ENCODE data around the gene KCNT1. TPM values are rescaled to one million over a fixed set of nuclear protein-coding genes. Genes with fewer than 3 reads are reported as not detected.
"Not testable (repeated sequence)": the region's sequence is repeated elsewhere in the genome, so short reads cannot be mapped to it uniquely, and the experiment has no call there.

KCNT1 gene
- total RNA-seq, 2 experiments from 2014 or later: not detected

GRCh38 chr9:135666534-135667462 lies 35.2 kb upstream of the KCNT1 start:
- no peak for DNase-seq
- CTCF ChIA-PET: no interaction called here
- Mint-ChIP-seq H3K27ac (no peak overlapping the region), H3K36me3 (ENCODE audit: low read depth) (no peaks in the 10 kb centered on the region), H3K27me3 (ENCODE audit: low read depth) (peaks cover 2% of the 10 kb centered on the region), H3K9me3 (peaks cover 3% of the 10 kb centered on the region), H3K4me1 (ENCODE audit: low read depth) (no peaks in the 10 kb centered on the region), H3K4me3 (no peak overlapping the region)
- intact Hi-C loops (cut with micrococcal nuclease): no loop called here

GRCh38 chr9:135667463-135668001 lies 34.5 kb upstream of the KCNT1 start:
- H3K27ac Mint-ChIP-seq: no peak overlapping the region

GRCh38 chr9:135669018-135669417 lies 33.0 kb upstream of the KCNT1 start:
- H3K4me3 Mint-ChIP-seq; H3K4me1 Mint-ChIP-seq (ENCODE audit: low read depth); H3K27me3 Mint-ChIP-seq (ENCODE audit: low read depth); intact Hi-C loops (cut with micrococcal nuclease); H3K27ac Mint-ChIP-seq; H3K36me3 Mint-ChIP-seq (ENCODE audit: low read depth); H3K9me3 Mint-ChIP-seq; CTCF ChIA-PET: not testable (repeated sequence)
- peak; percentile 1 for DNase-seq

More at GRCh38 chr9:135667463-135668001, 34.5 kb upstream of the KCNT1 start:
- DNase-seq: no peak
- intact Hi-C loops (cut with micrococcal nuclease): no loop called here
- Mint-ChIP-seq H3K27me3 (ENCODE audit: low read depth) (peaks cover 4% of the 10 kb centered on the region), H3K9me3 (peaks cover 3% of the 10 kb centered on the region), H3K36me3 (ENCODE audit: low read depth) (no peaks in the 10 kb centered on the region), H3K4me1 (ENCODE audit: low read depth) (no peaks in the 10 kb centered on the region), H3K4me3 (no peak overlapping the region)
- CTCF ChIA-PET: no interaction called here

GRCh38 chr9:135669616-135670285 lies 32.2 kb upstream of the KCNT1 start:
- H3K36me3 Mint-ChIP-seq (ENCODE audit: low read depth): no peaks in the 10 kb centered on the region
- intact Hi-C loops (cut with micrococcal nuclease): no loop called here
- H3K4me3 Mint-ChIP-seq: no peak overlapping the region
- DNase-seq: peak; percentile 0
- H3K4me1 Mint-ChIP-seq (ENCODE audit: low read depth): no peaks in the 10 kb centered on the region
- peaks cover 3% of the 10 kb centered on the region for H3K9me3 Mint-ChIP-seq
- peaks cover 4% of the 10 kb centered on the region for H3K27me3 Mint-ChIP-seq (ENCODE audit: low read depth)
- H3K27ac Mint-ChIP-seq: no peak overlapping the region
- CTCF ChIA-PET: no interaction called here

GRCh38 chr9:135670721-135671590 lies 31.0 kb upstream of the KCNT1 start:
- intact Hi-C loops (cut with micrococcal nuclease): no loop called here
- Mint-ChIP-seq H3K4me3 (no peak overlapping the region), H3K27me3 (ENCODE audit: low read depth) (peaks cover 2% of the 10 kb centered on the region), H3K9me3 (peaks cover 3% of the 10 kb centered on the region), H3K36me3 (ENCODE audit: low read depth) (no peaks in the 10 kb centered on the region), H3K27ac (no peak overlapping the region), H3K4me1 (ENCODE audit: low read depth) (no peaks in the 10 kb centered on the region)
- CTCF ChIA-PET: no interaction called here
- DNase-seq: no peak

- Mint-ChIP-seq H3K36me3 (ENCODE audit: low read depth) (no peaks in the 10 kb centered on the region), H3K27ac (no peak overlapping the region), H3K9me3 (peaks cover 3% of the 10 kb centered on the region), H3K4me1 (ENCODE audit: low read depth) (no peaks in the 10 kb centered on the region), H3K4me3 (no peak overlapping the region), H3K27me3 (ENCODE audit: low read depth) (peaks cover 2% of the 10 kb centered on the region)
- no peak for DNase-seq
- CTCF ChIA-PET: no interaction called here
- intact Hi-C loops (cut with micrococcal nuclease): no loop called here
Observed at GRCh38 chr9:135671591-135672041, 30.4 kb upstream of the KCNT1 start.

GRCh38 chr9:135672786-135673185 lies 29.2 kb upstream of the KCNT1 start:
- DNase-seq; H3K4me1 Mint-ChIP-seq (ENCODE audit: low read depth); H3K9me3 Mint-ChIP-seq; H3K4me3 Mint-ChIP-seq; H3K36me3 Mint-ChIP-seq (ENCODE audit: low read depth); intact Hi-C loops (cut with micrococcal nuclease); H3K27ac Mint-ChIP-seq; H3K27me3 Mint-ChIP-seq (ENCODE audit: low read depth): not testable (repeated sequence)
- CTCF ChIA-PET: interaction anchor here (0.6 kb wide), 1 partner anchor 179 kb away, joined by 4 read pairs; no protein-coding TSS in a partner anchor

- Mint-ChIP-seq H3K4me3 (no peak overlapping the region), H3K36me3 (ENCODE audit: low read depth) (no peaks in the 10 kb centered on the region), H3K27me3 (ENCODE audit: low read depth) (peaks cover 2% of the 10 kb centered on the region), H3K4me1 (ENCODE audit: low read depth) (no peaks in the 10 kb centered on the region), H3K27ac (no peak overlapping the region), H3K9me3 (peaks cover 3% of the 10 kb centered on the region)
- no peak for DNase-seq
- CTCF ChIA-PET: no interaction called here
- intact Hi-C loops (cut with micrococcal nuclease): no loop called here
Observed at GRCh38 chr9:135673941-135674340, 28.0 kb upstream of the KCNT1 start.

GRCh38 chr9:135674977-135675376 lies 27.0 kb upstream of the KCNT1 start:
- H3K4me3 Mint-ChIP-seq: no peak overlapping the region
- DNase-seq: no peak
- intact Hi-C loops (cut with micrococcal nuclease): no loop called here
- H3K36me3 Mint-ChIP-seq (ENCODE audit: low read depth): no peaks in the 10 kb centered on the region
- no peaks in the 10 kb centered on the region for H3K4me1 Mint-ChIP-seq (ENCODE audit: low read depth)
- peaks cover 2% of the 10 kb centered on the region for H3K27me3 Mint-ChIP-seq (ENCODE audit: low read depth)
- H3K27ac Mint-ChIP-seq: no peak overlapping the region
- no peaks in the 10 kb centered on the region for H3K9me3 Mint-ChIP-seq
- CTCF ChIA-PET: no interaction called here

- Mint-ChIP-seq H3K4me3 (no peak overlapping the region), H3K4me1 (ENCODE audit: low read depth) (no peaks in the 10 kb centered on the region), H3K9me3 (no peaks in the 10 kb centered on the region), H3K27ac (no peak overlapping the region), H3K27me3 (ENCODE audit: low read depth) (peaks cover 2% of the 10 kb centered on the region), H3K36me3 (ENCODE audit: low read depth) (no peaks in the 10 kb centered on the region)
- no peak for DNase-seq
- CTCF ChIA-PET: no interaction called here
- intact Hi-C loops (cut with micrococcal nuclease): no loop called here
Observed at GRCh38 chr9:135676891-135677290, 25.1 kb upstream of the KCNT1 start.

- Mint-ChIP-seq H3K36me3 (ENCODE audit: low read depth) (no peaks in the 10 kb centered on the region), H3K27ac (no peak overlapping the region), H3K9me3 (no peaks in the 10 kb centered on the region), H3K4me3 (no peak overlapping the region), H3K27me3 (ENCODE audit: low read depth) (no peaks in the 10 kb centered on the region), H3K4me1 (ENCODE audit: low read depth) (no peaks in the 10 kb centered on the region)
- CTCF ChIA-PET: no interaction called here
- intact Hi-C loops (cut with micrococcal nuclease): no loop called here
- no peak for DNase-seq
Observed at GRCh38 chr9:135677641-135678168, 24.3 kb upstream of the KCNT1 start.

Measured in activated naive CD4-positive, alpha-beta T cell treated with anti-CD3 and anti-CD28 coated beads for 36 hours (primary cell).